HG02571 (cell line): ENCODE data around the gene ATP6V0C.
A peak's percentile ranks its signal among the peaks of the same experiment; 100 is the strongest.
"Not testable (repeated sequence)": the region's sequence is repeated elsewhere in the genome, so short reads cannot be mapped to it uniquely, and the experiment has no call there.

ENCODE experiments used
- ATAC-seq: cut with Tn5 transposase; IDR thresholded peaks from one replicate; pipeline ENCODE4 v1.9.1; 2021; ENCODE audit warnings: mild to moderate bottlenecking, moderate library complexity; ENCODE audit not compliant: unreplicated experiment

The ATP6V0C gene

GRCh38 chr16:2540912-2541311 lies 27.2 kb downstream of the ATP6V0C start:
- ATAC-seq: not testable (repeated sequence)

- ATAC-seq: not testable (repeated sequence)
Observed at GRCh38 chr16:2541409-2541808, 27.7 kb downstream of the ATP6V0C start.

- ATAC-seq: not testable (repeated sequence)
Observed at GRCh38 chr16:2543771-2544170, 30.0 kb downstream of the ATP6V0C start.

- not testable (repeated sequence) for ATAC-seq
Observed at GRCh38 chr16:2550283-2550878, 36.6 kb downstream of the ATP6V0C start.

GRCh38 chr16:2551420-2551889 lies 37.7 kb downstream of the ATP6V0C start:
- not testable (repeated sequence) for ATAC-seq

GRCh38 chr16:2554709-2555425 lies 41.1 kb downstream of the ATP6V0C start:
- not testable (repeated sequence) for ATAC-seq

- not testable (repeated sequence) for ATAC-seq
Observed at GRCh38 chr16:2557150-2557549, 43.4 kb downstream of the ATP6V0C start.

GRCh38 chr16:2560131-2560797 lies 46.5 kb downstream of the ATP6V0C start:
- ATAC-seq: not testable (repeated sequence)

- ATAC-seq: peak; percentile 62
Observed at GRCh38 chr16:2560798-2561133, 47.0 kb downstream of the ATP6V0C start.

- not testable (repeated sequence) for ATAC-seq
Observed at GRCh38 chr16:2567506-2567905, 53.8 kb downstream of the ATP6V0C start.

GRCh38 chr16:2568573-2568972 lies 54.8 kb downstream of the ATP6V0C start:
- ATAC-seq: not testable (repeated sequence)
